HepG2 (cell line): ENCODE measurements around the gene LTBR. TPM values are rescaled to one million over a fixed set of nuclear protein-coding genes. Genes with fewer than 3 reads are reported as not detected.

Experiments
- FOXA1 ChIP-seq, 2 experiments: fragments of 450-650 bp in 1 of 2; sonication (generic) in 1 of 2; formaldehyde crosslinking in 1 of 2; IDR thresholded peaks; 2 replicates each; pipeline versions ENCODE4 v1.4.0 to v1.6.1; 2016 to 2020; ENCODE audit warnings: missing genetic modification reagents in 1 of 2
- SMC3 ChIP-seq: IDR thresholded peaks from 2 replicates; pipeline ENCODE4 v1.6.1; 2011; ENCODE audit warnings: low read length, improper control_type of control experiment
- TBX2 ChIP-seq: sonication (generic); formaldehyde crosslinking; IDR thresholded peaks from 2 replicates; pipeline ENCODE4 v1.5.0; 2020; ENCODE audit warnings: missing genetic modification reagents, mild to moderate bottlenecking, borderline replicate concordance
- TOE1 ChIP-seq: sonication (generic); formaldehyde crosslinking; IDR thresholded peaks from 2 replicates; pipeline ENCODE4 v1.4.0; 2020; ENCODE audit warnings: mild to moderate bottlenecking, missing genetic modification reagents
- ZIK1 ChIP-seq: sonication (generic); formaldehyde crosslinking; IDR thresholded peaks from 2 replicates; pipeline ENCODE4 v1.5.0; 2020; ENCODE audit warnings: mild to moderate bottlenecking, low read depth, missing genetic modification reagents, borderline replicate concordance
- ZNF326 ChIP-seq: sonication (generic); formaldehyde crosslinking; IDR thresholded peaks from 2 replicates; pipeline ENCODE4 v1.4.0; 2020; ENCODE audit warnings: missing genetic modification reagents, borderline replicate concordance
- ZNF451 ChIP-seq: sonication (generic); formaldehyde crosslinking; IDR thresholded peaks from 2 replicates; pipeline ENCODE4 v1.5.0; 2020; ENCODE audit warnings: mild to moderate bottlenecking, missing genetic modification reagents
- ZNF619 ChIP-seq: sonication (generic); formaldehyde crosslinking; IDR thresholded peaks from 2 replicates; pipeline ENCODE4 v1.4.0; 2020; ENCODE audit warnings: mild to moderate bottlenecking, missing genetic modification reagents
- polyA plus RNA-seq, 8 experiments: library from polyadenylated mRNA; depleted of rRNA in 3 of 8; stranded (reverse) in 7 of 8; unstranded in 1 of 8; fragments of >200 nt; fragmentation: Illumina TruSeq in 4 of 8; extraction: Trizol in 4 of 8; gene quantifications; 2 replicates each; pipeline versions ENCODE4 v1.2.1 to v1.2.3, GENCODE V29; 2011 to 2016; ENCODE audit warnings: low read depth in 4 of 8, missing spikeins in 1 of 8, mixed read lengths in 1 of 8; ENCODE audit not compliant: insufficient read depth in 1 of 8
- total RNA-seq, 5 experiments: library from RNA; depleted of rRNA; stranded (reverse); fragments of >200 nt; fragmentation: Illumina TruSeq; extraction: Trizol; gene quantifications; 2 replicates each; pipeline ENCODE4 v1.2.3, GENCODE V29; 2016; ENCODE audit warnings: low read depth in 1 of 5
- TF ChIP-seq, protein P1 (sequence below): sonication (generic); formaldehyde crosslinking; IDR thresholded peaks from 2 replicates; pipeline ENCODE4; 2020; ENCODE audit warnings: missing genetic modification reagents, mild to moderate bottlenecking, borderline replicate concordance
- TF ChIP-seq, protein P2 (sequence below), 2 experiments: sonication (generic) in 1 of 2; formaldehyde crosslinking in 1 of 2; IDR thresholded peaks; 2 replicates each; pipeline versions ENCODE4 v1.4.0 to v1.6.1; 2016 to 2020; ENCODE audit warnings: borderline replicate concordance in 1 of 2, low read depth in 1 of 2, mild to moderate bottlenecking in 1 of 2, missing genetic modification reagents in 1 of 2
- TF ChIP-seq, protein P3 (sequence below): IDR thresholded peaks from 2 replicates; pipeline ENCODE4 v1.6.1; 2016; ENCODE audit warnings: low read depth, borderline replicate concordance
- TF ChIP-seq, protein P4 (sequence below): sonication (generic); formaldehyde crosslinking; IDR thresholded peaks from 2 replicates; pipeline ENCODE4 v1.5.0; 2020; ENCODE audit warnings: missing genetic modification reagents
- TF ChIP-seq, protein P5 (sequence below): sonication (generic); formaldehyde crosslinking; IDR thresholded peaks from 2 replicates; pipeline ENCODE4 v1.4.0; 2020; ENCODE audit warnings: missing genetic modification reagents, borderline replicate concordance
- TF ChIP-seq, protein P6 (sequence below): sonication (generic); formaldehyde crosslinking; IDR thresholded peaks from 2 replicates; pipeline ENCODE4 v1.8.0; 2022; ENCODE audit warnings: missing genetic modification reagents, mild to moderate bottlenecking, borderline replicate concordance

LTBR gene
- total and polyA plus RNA-seq, 2 of the 13 experiments (the other 11 are each of a cell fraction or from before 2014, with no cell fraction given): 31.4 to 34.8 TPM

DNA sequence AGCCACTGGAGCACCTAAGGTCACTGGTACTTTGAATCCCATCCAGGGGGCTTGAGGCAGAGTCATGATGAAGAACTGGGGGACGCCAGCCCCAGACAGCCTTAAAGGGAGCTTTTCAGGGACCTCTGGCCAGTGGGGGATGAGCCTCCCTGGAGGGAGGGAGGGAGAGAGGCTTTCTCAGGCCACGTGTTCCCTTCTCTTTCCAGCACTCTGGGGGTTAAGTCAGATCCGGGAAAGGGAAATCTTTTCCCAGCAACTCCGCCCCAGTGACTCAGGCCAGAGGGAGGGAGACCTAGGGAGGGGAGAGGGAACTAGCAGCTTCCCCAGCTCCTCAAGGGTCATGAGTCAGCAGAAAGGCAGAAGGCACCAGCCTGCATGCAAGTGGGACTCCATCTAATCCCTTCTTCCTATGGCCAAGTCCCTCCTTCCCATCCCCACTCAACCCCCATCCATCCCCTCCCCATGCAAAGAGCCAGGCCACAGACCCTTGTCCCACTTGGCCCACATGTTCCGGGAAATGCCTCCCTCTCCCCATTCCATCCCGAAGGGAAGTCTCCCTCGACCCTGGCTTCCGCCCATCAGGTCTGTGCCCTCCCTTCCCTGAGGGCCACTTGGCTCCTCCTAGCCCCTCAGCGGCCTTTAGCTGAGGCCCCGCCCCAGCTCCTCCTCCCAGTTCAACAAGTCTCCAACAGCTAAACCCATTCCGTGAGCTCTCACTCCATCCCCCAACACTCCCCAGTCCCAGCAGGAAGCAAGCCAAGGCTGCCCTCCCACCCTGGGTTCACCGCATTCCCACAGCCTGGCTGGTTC is 47.7 kb upstream of the LTBR start (continued):
- TF ChIP-seq, protein P1, sequence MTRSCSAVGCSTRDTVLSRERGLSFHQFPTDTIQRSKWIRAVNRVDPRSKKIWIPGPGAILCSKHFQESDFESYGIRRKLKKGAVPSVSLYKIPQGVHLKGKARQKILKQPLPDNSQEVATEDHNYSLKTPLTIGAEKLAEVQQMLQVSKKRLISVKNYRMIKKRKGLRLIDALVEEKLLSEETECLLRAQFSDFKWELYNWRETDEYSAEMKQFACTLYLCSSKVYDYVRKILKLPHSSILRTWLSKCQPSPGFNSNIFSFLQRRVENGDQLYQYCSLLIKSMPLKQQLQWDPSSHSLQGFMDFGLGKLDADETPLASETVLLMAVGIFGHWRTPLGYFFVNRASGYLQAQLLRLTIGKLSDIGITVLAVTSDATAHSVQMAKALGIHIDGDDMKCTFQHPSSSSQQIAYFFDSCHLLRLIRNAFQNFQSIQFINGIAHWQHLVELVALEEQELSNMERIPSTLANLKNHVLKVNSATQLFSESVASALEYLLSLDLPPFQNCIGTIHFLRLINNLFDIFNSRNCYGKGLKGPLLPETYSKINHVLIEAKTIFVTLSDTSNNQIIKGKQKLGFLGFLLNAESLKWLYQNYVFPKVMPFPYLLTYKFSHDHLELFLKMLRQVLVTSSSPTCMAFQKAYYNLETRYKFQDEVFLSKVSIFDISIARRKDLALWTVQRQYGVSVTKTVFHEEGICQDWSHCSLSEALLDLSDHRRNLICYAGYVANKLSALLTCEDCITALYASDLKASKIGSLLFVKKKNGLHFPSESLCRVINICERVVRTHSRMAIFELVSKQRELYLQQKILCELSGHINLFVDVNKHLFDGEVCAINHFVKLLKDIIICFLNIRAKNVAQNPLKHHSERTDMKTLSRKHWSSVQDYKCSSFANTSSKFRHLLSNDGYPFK (CRISPR knock-in tag): no peak
- TF ChIP-seq ZNF619 (CRISPR knock-in tag): no peak; the same call in 1 of the 2 replicates
- TF ChIP-seq, protein P2, sequence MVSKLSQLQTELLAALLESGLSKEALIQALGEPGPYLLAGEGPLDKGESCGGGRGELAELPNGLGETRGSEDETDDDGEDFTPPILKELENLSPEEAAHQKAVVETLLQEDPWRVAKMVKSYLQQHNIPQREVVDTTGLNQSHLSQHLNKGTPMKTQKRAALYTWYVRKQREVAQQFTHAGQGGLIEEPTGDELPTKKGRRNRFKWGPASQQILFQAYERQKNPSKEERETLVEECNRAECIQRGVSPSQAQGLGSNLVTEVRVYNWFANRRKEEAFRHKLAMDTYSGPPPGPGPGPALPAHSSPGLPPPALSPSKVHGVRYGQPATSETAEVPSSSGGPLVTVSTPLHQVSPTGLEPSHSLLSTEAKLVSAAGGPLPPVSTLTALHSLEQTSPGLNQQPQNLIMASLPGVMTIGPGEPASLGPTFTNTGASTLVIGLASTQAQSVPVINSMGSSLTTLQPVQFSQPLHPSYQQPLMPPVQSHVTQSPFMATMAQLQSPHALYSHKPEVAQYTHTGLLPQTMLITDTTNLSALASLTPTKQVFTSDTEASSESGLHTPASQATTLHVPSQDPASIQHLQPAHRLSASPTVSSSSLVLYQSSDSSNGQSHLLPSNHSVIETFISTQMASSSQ (IDR thresholded peaks at IDR 0.05; ENCODE audit: low read depth): 0 out of 2 replicates have a peak, but pooled peaks have one; percentile 11
- TF ChIP-seq, protein P2 (CRISPR knock-in tag; IDR thresholded peaks at IDR 0.05; ENCODE audit: borderline replicate concordance): peak; percentile 60; the same call in 1 of the 2 replicates
- no peak for TF ChIP-seq FOXA1 (IDR thresholded peaks at IDR 0.05)
- TF ChIP-seq FOXA1 (CRISPR knock-in tag; IDR thresholded peaks at IDR 0.05): 0 out of 2 replicates have a peak, but pooled peaks have one; percentile 23
- TF ChIP-seq TOE1 (CRISPR knock-in tag): no peak
- TF ChIP-seq, protein P3, sequence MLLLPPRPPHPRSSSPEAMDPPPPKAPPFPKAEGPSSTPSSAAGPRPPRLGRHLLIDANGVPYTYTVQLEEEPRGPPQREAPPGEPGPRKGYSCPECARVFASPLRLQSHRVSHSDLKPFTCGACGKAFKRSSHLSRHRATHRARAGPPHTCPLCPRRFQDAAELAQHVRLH: no peak
- no peak; the same call in 1 of the 2 replicates for TF ChIP-seq ZIK1 (CRISPR knock-in tag)
- TF ChIP-seq, protein P4, sequence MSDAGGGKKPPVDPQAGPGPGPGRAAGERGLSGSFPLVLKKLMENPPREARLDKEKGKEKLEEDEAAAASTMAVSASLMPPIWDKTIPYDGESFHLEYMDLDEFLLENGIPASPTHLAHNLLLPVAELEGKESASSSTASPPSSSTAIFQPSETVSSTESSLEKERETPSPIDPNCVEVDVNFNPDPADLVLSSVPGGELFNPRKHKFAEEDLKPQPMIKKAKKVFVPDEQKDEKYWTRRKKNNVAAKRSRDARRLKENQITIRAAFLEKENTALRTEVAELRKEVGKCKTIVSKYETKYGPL (CRISPR knock-in tag): no peak
- TF ChIP-seq, protein P5, sequence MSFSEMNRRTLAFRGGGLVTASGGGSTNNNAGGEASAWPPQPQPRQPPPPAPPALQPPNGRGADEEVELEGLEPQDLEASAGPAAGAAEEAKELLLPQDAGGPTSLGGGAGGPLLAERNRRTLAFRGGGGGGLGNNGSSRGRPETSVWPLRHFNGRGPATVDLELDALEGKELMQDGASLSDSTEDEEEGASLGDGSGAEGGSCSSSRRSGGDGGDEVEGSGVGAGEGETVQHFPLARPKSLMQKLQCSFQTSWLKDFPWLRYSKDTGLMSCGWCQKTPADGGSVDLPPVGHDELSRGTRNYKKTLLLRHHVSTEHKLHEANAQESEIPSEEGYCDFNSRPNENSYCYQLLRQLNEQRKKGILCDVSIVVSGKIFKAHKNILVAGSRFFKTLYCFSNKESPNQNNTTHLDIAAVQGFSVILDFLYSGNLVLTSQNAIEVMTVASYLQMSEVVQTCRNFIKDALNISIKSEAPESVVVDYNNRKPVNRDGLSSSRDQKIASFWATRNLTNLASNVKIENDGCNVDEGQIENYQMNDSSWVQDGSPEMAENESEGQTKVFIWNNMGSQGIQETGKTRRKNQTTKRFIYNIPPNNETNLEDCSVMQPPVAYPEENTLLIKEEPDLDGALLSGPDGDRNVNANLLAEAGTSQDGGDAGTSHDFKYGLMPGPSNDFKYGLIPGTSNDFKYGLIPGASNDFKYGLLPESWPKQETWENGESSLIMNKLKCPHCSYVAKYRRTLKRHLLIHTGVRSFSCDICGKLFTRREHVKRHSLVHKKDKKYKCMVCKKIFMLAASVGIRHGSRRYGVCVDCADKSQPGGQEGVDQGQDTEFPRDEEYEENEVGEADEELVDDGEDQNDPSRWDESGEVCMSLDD: no peak
- peak; percentile 74 for TF ChIP-seq TBX2 (CRISPR knock-in tag)
- 0 out of 2 replicates have a peak, but pooled peaks have one; percentile 16 for TF ChIP-seq ZNF326 (CRISPR knock-in tag)
- TF ChIP-seq ZNF451 (CRISPR knock-in tag): peak; percentile 27; the same call in 1 of the 2 replicates
- TF ChIP-seq SMC3: no peak
- TF ChIP-seq, protein P6, sequence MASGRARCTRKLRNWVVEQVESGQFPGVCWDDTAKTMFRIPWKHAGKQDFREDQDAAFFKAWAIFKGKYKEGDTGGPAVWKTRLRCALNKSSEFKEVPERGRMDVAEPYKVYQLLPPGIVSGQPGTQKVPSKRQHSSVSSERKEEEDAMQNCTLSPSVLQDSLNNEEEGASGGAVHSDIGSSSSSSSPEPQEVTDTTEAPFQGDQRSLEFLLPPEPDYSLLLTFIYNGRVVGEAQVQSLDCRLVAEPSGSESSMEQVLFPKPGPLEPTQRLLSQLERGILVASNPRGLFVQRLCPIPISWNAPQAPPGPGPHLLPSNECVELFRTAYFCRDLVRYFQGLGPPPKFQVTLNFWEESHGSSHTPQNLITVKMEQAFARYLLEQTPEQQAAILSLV: peak; percentile 65; the same call in 1 of the 2 replicates
